Brain microvascular endothelial cell (primary cell): ENCODE results near the gene PBX1.

Experiments
- DNase-seq: peaks from one replicate; pipeline ENCODE4 v3.0.0-alpha.2; 2020
- H3K27ac ChIP-seq: fragments of 250-450 bp; sonication (Bioruptor Pico); 2 replicates; pipeline ENCODE4 v1.5.1; 2020; ENCODE audit warnings: mild to moderate bottlenecking, moderate library complexity
- H3K27me3 ChIP-seq: fragments of 250-450 bp; sonication (Bioruptor Pico); replicated peaks from 2 replicates; pipeline ENCODE4 v1.5.1; 2020; ENCODE audit warnings: mild to moderate bottlenecking
- H3K36me3 ChIP-seq: fragments of 250-450 bp; sonication (Bioruptor Pico); replicated peaks from 2 replicates; pipeline ENCODE4 v1.5.1; 2020; ENCODE audit warnings: mild to moderate bottlenecking
- H3K4me3 ChIP-seq: 2 replicates; pipeline ENCODE4 v1.5.1; 2011; ENCODE audit warnings: low read depth, mild to moderate bottlenecking, control low read depth, low read length, moderate library complexity
- in situ Hi-C: cut with HindIII; loops from 2 replicates; pipeline ENCODE4 v1.10.0; 2017; ENCODE audit warnings: low sequenced_read_pairs, low pct_ligation_motif_present
- TF ChIP-seq, protein P1 (sequence below): IDR thresholded peaks from 2 replicates; pipeline ENCODE4 v1.5.1; 2011; ENCODE audit warnings: low read depth, mild to moderate bottlenecking, moderate library complexity, low read length, control low read depth, inconsistent platforms; ENCODE audit errors: missing control alignments

PBX1 gene

DNA sequence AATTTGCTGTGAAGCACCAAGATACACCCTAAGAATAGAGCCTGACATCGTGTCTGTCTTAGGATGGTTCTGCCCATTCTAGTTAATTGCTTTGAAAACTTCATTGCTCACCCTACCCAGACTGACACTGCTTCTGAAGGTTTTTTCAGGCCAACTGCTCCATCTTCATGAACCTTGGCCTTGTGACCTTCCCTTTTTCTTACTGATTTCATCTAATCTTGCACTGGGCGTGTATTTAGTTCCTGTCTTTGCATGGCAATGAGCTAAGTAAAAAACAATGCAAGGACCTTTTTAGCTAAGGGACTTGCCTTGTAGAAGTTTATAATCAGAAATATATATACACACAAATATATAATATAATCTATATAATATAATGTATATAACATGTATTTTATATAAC is 108.0 kb downstream of the PBX1 start:
- in situ Hi-C loops: no loop called here
- H3K36me3 ChIP-seq: no peaks in the 10 kb centered on the region
- no peak overlapping the region for H3K4me3 ChIP-seq
- no peak overlapping the region for H3K27ac ChIP-seq
- H3K27me3 ChIP-seq: no peaks in the 10 kb centered on the region
- TF ChIP-seq, protein P1, sequence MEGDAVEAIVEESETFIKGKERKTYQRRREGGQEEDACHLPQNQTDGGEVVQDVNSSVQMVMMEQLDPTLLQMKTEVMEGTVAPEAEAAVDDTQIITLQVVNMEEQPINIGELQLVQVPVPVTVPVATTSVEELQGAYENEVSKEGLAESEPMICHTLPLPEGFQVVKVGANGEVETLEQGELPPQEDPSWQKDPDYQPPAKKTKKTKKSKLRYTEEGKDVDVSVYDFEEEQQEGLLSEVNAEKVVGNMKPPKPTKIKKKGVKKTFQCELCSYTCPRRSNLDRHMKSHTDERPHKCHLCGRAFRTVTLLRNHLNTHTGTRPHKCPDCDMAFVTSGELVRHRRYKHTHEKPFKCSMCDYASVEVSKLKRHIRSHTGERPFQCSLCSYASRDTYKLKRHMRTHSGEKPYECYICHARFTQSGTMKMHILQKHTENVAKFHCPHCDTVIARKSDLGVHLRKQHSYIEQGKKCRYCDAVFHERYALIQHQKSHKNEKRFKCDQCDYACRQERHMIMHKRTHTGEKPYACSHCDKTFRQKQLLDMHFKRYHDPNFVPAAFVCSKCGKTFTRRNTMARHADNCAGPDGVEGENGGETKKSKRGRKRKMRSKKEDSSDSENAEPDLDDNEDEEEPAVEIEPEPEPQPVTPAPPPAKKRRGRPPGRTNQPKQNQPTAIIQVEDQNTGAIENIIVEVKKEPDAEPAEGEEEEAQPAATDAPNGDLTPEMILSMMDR: no peak
- no peak for DNase-seq

DNA sequence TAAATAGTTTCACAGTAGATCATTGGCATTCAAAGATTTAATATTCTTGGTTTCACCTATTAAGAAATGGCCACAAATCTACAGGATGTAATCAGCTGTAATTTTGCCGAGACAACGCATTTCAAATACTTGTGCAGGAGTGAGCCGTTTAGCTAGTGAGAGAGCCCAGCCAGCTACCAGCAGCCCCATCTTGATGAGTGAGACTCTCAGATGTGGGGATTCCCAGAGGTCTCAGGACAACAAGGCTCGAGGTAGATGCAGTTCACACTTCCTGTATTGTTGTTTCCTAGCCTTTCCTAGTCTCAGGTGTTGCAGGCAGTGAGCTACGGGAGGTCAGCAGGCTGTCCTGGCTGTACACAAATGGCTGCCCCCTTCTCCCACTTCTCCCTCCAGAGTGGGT is 108.6 kb downstream of the PBX1 start:
- in situ Hi-C loops: no loop called here

DNA sequence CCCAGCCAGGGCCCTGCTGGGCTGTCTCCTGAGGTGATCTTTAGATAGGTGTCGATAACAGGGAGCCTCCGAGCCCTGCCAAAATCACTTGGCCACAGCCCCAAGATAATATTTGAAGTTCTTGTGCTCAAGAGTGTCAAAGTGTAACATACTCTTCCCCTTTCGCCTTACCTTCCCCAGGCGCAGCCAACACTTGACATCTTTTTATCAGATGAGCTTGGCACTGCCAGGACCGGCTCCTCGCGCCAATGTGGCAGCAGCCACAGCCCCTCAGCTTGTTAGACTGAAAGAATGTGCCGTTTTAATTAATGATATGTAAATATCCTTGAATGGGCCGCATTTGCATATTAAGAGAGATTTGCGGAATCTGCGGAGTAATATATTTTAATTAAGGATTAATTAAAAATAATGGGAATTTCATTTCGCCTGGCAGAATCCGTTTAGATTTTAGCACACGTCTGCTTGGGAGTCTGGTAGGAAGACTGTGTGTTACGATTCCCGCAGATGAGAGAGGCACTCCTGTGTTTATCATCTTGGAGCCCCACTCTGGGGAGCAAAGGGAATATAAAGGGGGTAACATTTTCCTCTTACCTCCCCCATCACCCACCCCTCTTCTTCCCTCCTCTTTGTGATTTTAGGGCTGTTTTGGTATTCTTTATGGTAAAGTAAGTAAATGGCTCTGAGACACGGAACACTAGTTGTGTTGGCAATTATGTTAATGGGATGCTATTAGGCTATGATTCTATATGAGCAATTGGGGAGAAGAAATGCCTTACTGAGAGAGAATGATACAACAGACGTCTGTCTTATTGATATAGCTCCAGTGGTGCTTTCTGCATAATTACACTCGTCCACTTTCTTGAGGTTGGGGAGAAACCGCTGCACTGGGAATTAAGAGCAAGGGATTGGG is 109.8 kb downstream of the PBX1 start:
- Histone ChIP-seq H3K27ac (no peak overlapping the region), H3K27me3 (no peaks in the 10 kb centered on the region), H3K36me3 (no peaks in the 10 kb centered on the region), H3K4me3 (no peak overlapping the region)
- TF ChIP-seq, protein P1: no peak
- in situ Hi-C loops: no loop called here
- no peak for DNase-seq

More for the DNA sequence above, 108.6 kb downstream of the PBX1 start:
- Histone ChIP-seq H3K27ac (no peak overlapping the region), H3K27me3 (no peaks in the 10 kb centered on the region), H3K4me3 (no peak overlapping the region), H3K36me3 (no peaks in the 10 kb centered on the region)
- no peak for DNase-seq
- TF ChIP-seq, protein P1: no peak

DNA sequence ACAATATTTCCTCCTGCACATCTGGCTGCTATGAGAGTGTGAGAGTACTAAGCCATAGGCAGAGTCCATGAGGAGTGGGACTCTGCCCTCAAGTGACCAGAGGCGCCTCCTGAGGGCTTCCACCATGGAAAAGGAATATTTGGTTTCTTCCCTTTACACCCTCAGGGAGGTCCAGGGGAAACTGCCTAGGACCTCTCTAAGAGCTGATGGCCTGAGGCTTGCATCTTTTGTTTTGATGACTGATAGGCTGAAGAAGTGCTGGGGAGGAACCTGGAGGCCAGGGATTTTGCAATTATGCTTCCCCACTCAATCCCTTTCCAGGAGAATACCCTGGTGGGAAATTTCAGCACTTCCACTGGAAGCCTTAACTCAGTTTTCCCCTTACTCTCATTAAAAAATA is 111.0 kb downstream of the PBX1 start:
- no peak for DNase-seq
- Histone ChIP-seq H3K27ac (no peak overlapping the region), H3K4me3 (no peak overlapping the region), H3K36me3 (no peaks in the 10 kb centered on the region), H3K27me3 (no peaks in the 10 kb centered on the region)
- TF ChIP-seq, protein P1: no peak
- in situ Hi-C loops: no loop called here

DNA sequence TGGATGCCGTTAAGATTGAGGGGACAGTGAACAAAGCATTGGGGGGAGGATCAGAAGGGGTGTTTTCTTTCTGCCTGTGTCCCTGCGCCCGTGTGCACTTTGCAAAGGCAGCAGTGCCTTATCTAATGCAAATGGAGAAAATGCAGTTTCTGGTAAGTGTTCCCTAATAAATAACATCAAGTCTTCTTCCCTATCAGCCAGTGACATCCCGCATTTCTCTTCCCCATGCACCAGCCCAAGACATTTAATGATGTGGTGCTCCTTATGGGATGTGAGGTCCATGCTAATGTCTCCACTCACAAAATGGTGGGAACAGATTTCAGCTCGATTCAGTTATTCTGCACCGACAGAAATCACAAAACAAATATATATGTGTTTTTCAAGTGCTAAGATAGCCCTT is 111.8 kb downstream of the PBX1 start:
- H3K36me3 ChIP-seq: no peaks in the 10 kb centered on the region
- H3K27ac ChIP-seq: no peak overlapping the region
- H3K27me3 ChIP-seq: no peaks in the 10 kb centered on the region
- no peak overlapping the region for H3K4me3 ChIP-seq
- in situ Hi-C loops: no loop called here
- TF ChIP-seq, protein P1: no peak
- no peak for DNase-seq
